Measurements from ENCODE around the gene BTRC.

Gene BTRC

GRCh38 chr10:101569622-101570427, 215.9 kb downstream of the BTRC start:
- peak; percentile 96 for DNase-seq

- DNase-seq, result no peak
Measured at GRCh38 chr10:101570428-101571270, 216.7 kb downstream of the BTRC start.

GRCh38 chr10:101571271-101571925, 217.4 kb downstream of the BTRC start:
- no peak for DNase-seq

GRCh38 chr10:101572126-101572525, 218.2 kb downstream of the BTRC start:
- DNase-seq, result no peak

GRCh38 chr10:101572785-101573184, 218.8 kb downstream of the BTRC start:
- DNase-seq, result no peak

- no peak for DNase-seq
Measured at GRCh38 chr10:101573885-101574753, 220.2 kb downstream of the BTRC start.

- no peak for DNase-seq
Measured at GRCh38 chr10:101575091-101575490, 221.1 kb downstream of the BTRC start.

GRCh38 chr10:101575580-101576210, 221.7 kb downstream of the BTRC start:
- no peak for DNase-seq

GRCh38 chr10:101576211-101576863, 222.4 kb downstream of the BTRC start:
- no peak for DNase-seq

GRCh38 chr10:101577121-101577871, 223.3 kb downstream of the BTRC start:
- DNase-seq, result no peak

GRCh38 chr10:101578192-101578591, 224.2 kb downstream of the BTRC start:
- no peak for DNase-seq

- no peak for DNase-seq
Measured at GRCh38 chr10:101578803-101579515, 225.0 kb downstream of the BTRC start.

- no peak for DNase-seq
Measured at GRCh38 chr10:101579516-101579870, 225.5 kb downstream of the BTRC start.

- DNase-seq, result no peak
Measured at GRCh38 chr10:101580486-101581399, 226.8 kb downstream of the BTRC start.

GRCh38 chr10:101585841-101586240, 231.9 kb downstream of the BTRC start:
- DNase-seq, result no peak

- DNase-seq, result peak; percentile 96
Measured at GRCh38 chr10:101587725-101588653, 234.0 kb downstream of the BTRC start, which contains the start of the genes DPCD and POLL. DPCD (plus strand) TSS chr10:101588321; CDS start chr10:101588337, 16 bp downstream. POLL (minus strand) TSS chr10:101588257; CDS start chr10:101587360, 897 bp downstream.

GRCh38 chr10:101588879-101589278, 234.9 kb downstream of the BTRC start:
- DNase-seq, result no peak
